A549 (cell line): ENCODE measurements around the gene IL12RB2. TPM values are rescaled to one million over a fixed set of nuclear protein-coding genes. Genes with fewer than 3 reads are reported as not detected.

ENCODE experiments used
- ATAC-seq, 2 experiments: fragments of 200-7000 bp in 1 of 2; fragments of >200 bp in 1 of 2; cut with Nextera tagmentation in 1 of 2; cut with Tn5 transposase in 1 of 2; 3 replicates each; pipeline versions ENCODE4 v1.8.0 to v1.9.1; 2018 to 2020; ENCODE audit warnings: mild to moderate bottlenecking in 1 of 2, moderate library complexity in 1 of 2
- CTCF ChIA-PET: fragments of 300-600 bp; sonication (Branson Sonifier 250); formaldehyde crosslinking; extraction: SDS; loops from one replicate; lab custom pipeline; 2021; ENCODE audit warnings: antibody characterized with exemption, inconsistent platforms; lab: Yijun Ruan, JAX
- POLR2A ChIA-PET: fragments of 350-600 bp; formaldehyde crosslinking; extraction: SDS; loops from one replicate; lab custom pipeline; 2021; ENCODE audit warnings: antibody characterized with exemption, inconsistent platforms; lab: Yijun Ruan, JAX
- DNase-seq, 2 experiments: peaks; one replicate each; pipeline versions ENCODE4 v3.0.0 to v3.0.0-alpha.2; 2011 to 2016; ENCODE audit warnings: low read depth in 1 of 2, low spot score in 1 of 2
- FAIRE-seq: peaks from 2 replicates; lab custom pipeline; 2011; peaks lifted over from hg19 to GRCh38; lab: Jason Lieb, UNC
- H3K27ac ChIP-seq, 2 experiments: fragments of >200 bp; sonication (Bioruptor Twin); formaldehyde crosslinking; 3 replicates each; pipeline ENCODE4 v1.5.1; 2016 to 2017
- H3K4me1 ChIP-seq: fragments of >200 bp; sonication (Bioruptor Twin); formaldehyde crosslinking; 3 replicates; pipeline ENCODE4 v1.6.1; 2016
- H3K4me2 ChIP-seq: fragments of >200 bp; sonication (Bioruptor Twin); formaldehyde crosslinking; 3 replicates; pipeline ENCODE4 v1.6.1; 2016
- H3K4me3 ChIP-seq: fragments of >200 bp; sonication (Bioruptor Twin); formaldehyde crosslinking; 3 replicates; pipeline ENCODE4 v1.5.1; 2016
- H3K9me3 ChIP-seq: fragments of >200 bp; sonication (Bioruptor Twin); formaldehyde crosslinking; 3 replicates; pipeline ENCODE4 v1.6.1; 2016
- ATOH8 ChIP-seq: fragments of 250-450 bp; sonication (Bioruptor Pico); IDR thresholded peaks from 2 replicates; pipeline ENCODE4 v1.5.0; 2020; ENCODE audit warnings: low read depth, mild to moderate bottlenecking, moderate library complexity
- CBX8 ChIP-seq: fragments of 200-600 bp; sonication (generic); IDR thresholded peaks from 2 replicates; pipeline ENCODE4 v1.6.1; 2016
- FOSB ChIP-seq: fragments of 250-450 bp; sonication (Bioruptor Pico); IDR thresholded peaks from 2 replicates; pipeline ENCODE4 v1.5.0; 2020; ENCODE audit warnings: mild to moderate bottlenecking, moderate library complexity
- FOSL2 ChIP-seq, 2 experiments: fragments of 450-650 bp in 1 of 2; fragments of >200 bp in 1 of 2; sonication (Bioruptor Twin) in 1 of 2; formaldehyde crosslinking; IDR thresholded peaks; 2 replicates each; pipeline versions ENCODE4 v1.5.0 to v1.6.1; 2016 to 2020; ENCODE audit warnings: mild to moderate bottlenecking in 1 of 2, moderate library complexity in 1 of 2
- HDAC2 ChIP-seq: fragments of 200-600 bp; sonication (generic); IDR thresholded peaks from 2 replicates; pipeline ENCODE4 v1.6.1; 2016
- HOXB13 ChIP-seq: fragments of 250-450 bp; sonication (Bioruptor Pico); IDR thresholded peaks from 2 replicates; pipeline ENCODE4 v1.5.0; 2020; ENCODE audit warnings: low read depth, mild to moderate bottlenecking, moderate library complexity
- HOXB5 ChIP-seq: fragments of 250-450 bp; sonication (Bioruptor Pico); IDR thresholded peaks from 2 replicates; pipeline ENCODE4 v1.5.0; 2020; ENCODE audit warnings: mild to moderate bottlenecking, moderate library complexity
- JUNB ChIP-seq: fragments of >200 bp; sonication (Bioruptor Twin); formaldehyde crosslinking; IDR thresholded peaks from 2 replicates; pipeline ENCODE4 v1.6.1; 2016
- KDM1A ChIP-seq: fragments of 200-600 bp; sonication (generic); IDR thresholded peaks from 2 replicates; pipeline ENCODE4 v1.6.1; 2016; ENCODE audit warnings: low read depth, mild to moderate bottlenecking
- KDM5A ChIP-seq: fragments of 200-600 bp; sonication (generic); IDR thresholded peaks from 2 replicates; pipeline ENCODE4 v1.6.1; 2016; ENCODE audit warnings: antibody characterized with exemption, mild to moderate bottlenecking
- MAX ChIP-seq: IDR thresholded peaks from 2 replicates; pipeline ENCODE4 v1.6.1; 2012
- MAZ ChIP-seq: fragments of 150-350 bp; IDR thresholded peaks from 2 replicates; pipeline ENCODE4 v1.6.1; 2014; ENCODE audit warnings: antibody characterized with exemption, low read depth, low read length, borderline replicate concordance
- MYC ChIP-seq: IDR thresholded peaks from 2 replicates; pipeline ENCODE4 v1.6.1; 2012; ENCODE audit warnings: mild to moderate bottlenecking, inconsistent platforms, low read length, improper control_type of control experiment, borderline replicate concordance
- PBX3 ChIP-seq: IDR thresholded peaks from 2 replicates; pipeline ENCODE4 v1.6.1; 2012
- RCOR1 ChIP-seq: fragments of 150-350 bp; IDR thresholded peaks from 2 replicates; pipeline ENCODE4 v1.6.1; 2014; ENCODE audit warnings: antibody characterized with exemption, low read length, low read depth
- RNF2 ChIP-seq: fragments of 200-600 bp; sonication (generic); IDR thresholded peaks from 2 replicates; pipeline ENCODE4 v1.6.1; 2016; ENCODE audit warnings: low read depth, mild to moderate bottlenecking, antibody characterized with exemption, moderate library complexity, borderline replicate concordance
- USF2 ChIP-seq: fragments of 450-650 bp; IDR thresholded peaks from 2 replicates; pipeline ENCODE4 v1.6.1; 2014; ENCODE audit warnings: antibody characterized with exemption
- ZC3H11A ChIP-seq: fragments of 450-650 bp; IDR thresholded peaks from 2 replicates; pipeline ENCODE4 v1.6.1; 2014; ENCODE audit warnings: antibody characterized with exemption, mild to moderate bottlenecking
- ZSCAN20 ChIP-seq: fragments of 250-450 bp; sonication (Bioruptor Pico); IDR thresholded peaks from 2 replicates; pipeline ENCODE4 v1.8.0; 2022; ENCODE audit warnings: mild to moderate bottlenecking, moderate library complexity
- WGBS: methylation state at CpG from one replicate; pipeline ENCODE4 v1.1.6; 2017; ENCODE audit errors: missing lambda C conversion rate; 5-methylcytosine and 5-hydroxymethylcytosine counted together
- polyA plus RNA-seq, 4 experiments: library from polyadenylated mRNA; depleted of rRNA in 3 of 4; stranded (reverse); fragments of >200 nt; fragmentation: RNase III in 1 of 4; extraction: RNeasy Plus Mini Kit Qiagen cat#74134 plus additional on column Dnase treatment in 1 of 4; gene quantifications; 2 replicates in 3 of 4; 3 replicates in 1 of 4; pipeline ENCODE4 v1.2.3, GENCODE V29; 2011 to 2017

IL12RB2 gene
- polyA plus RNA-seq, 2 of the 4 experiments (the other 2 are of a cell fraction) = not detected

- ATAC-seq (no peak), FAIRE-seq (no peak), DNase-seq (no peak)
- no peak for TF ChIP-seq USF2
- Histone ChIP-seq H3K27ac (no peak overlapping the region), H3K4me3 (no peak overlapping the region), H3K9me3 (no peaks in the 10 kb centered on the region), H3K4me2 (no peak overlapping the region), H3K4me1 (no peaks in the 10 kb centered on the region)
- WGBS = 38% methylated on average over 8 of the region's 8 CpGs
- ChIA-PET CTCF (no interaction called here), POLR2A (no interaction called here)
Measured at GRCh38 chr1:67285780-67286488, 21.7 kb upstream of the IL12RB2 start.

- Histone ChIP-seq H3K27ac (no peak overlapping the region), H3K4me2 (no peak overlapping the region), H3K4me1 (no peaks in the 10 kb centered on the region), H3K9me3 (no peaks in the 10 kb centered on the region), H3K4me3 (no peak overlapping the region)
- DNase-seq (no peak), FAIRE-seq (no peak), ATAC-seq (no peak)
- CTCF ChIA-PET = no interaction called here
- TF ChIP-seq HOXB13 (CRISPR knock-in tag) (no peak), MAZ (no peak), HOXB5 (no peak), JUNB (no peak), RCOR1 (no peak), HDAC2 (no peak), USF2 (no peak)
- WGBS = 14% methylated on average over 4 of the region's 4 CpGs
- POLR2A ChIA-PET = no interaction called here
Measured at GRCh38 chr1:67290236-67290635, 17.4 kb upstream of the IL12RB2 start.

GRCh38 chr1:67294836-67295617 lies 12.6 kb upstream of the IL12RB2 start:
- ChIA-PET CTCF (no interaction called here), POLR2A (no interaction called here)
- no peak for FAIRE-seq

GRCh38 chr1:67298762-67299161 lies 8.9 kb upstream of the IL12RB2 start:
- no peak overlapping the region for H3K4me2 ChIP-seq
- ATAC-seq = peak in 1 of 2 experiments; percentile 62; a peak in 1 of 6 replicates
- no peak for DNase-seq
- FAIRE-seq = no peak
- no peaks in the 10 kb centered on the region for H3K9me3 ChIP-seq
- TF ChIP-seq MAX (no peak), FOSB (CRISPR knock-in tag) (no peak), ATOH8 (CRISPR knock-in tag) (no peak), ZC3H11A (no peak), KDM5A (no peak), PBX3 (no peak), MAZ (no peak), ZSCAN20 (CRISPR knock-in tag) (no peak), CBX8 (no peak), RCOR1 (no peak), MYC (no peak), RNF2 (no peak)
- H3K4me3 ChIP-seq = no peak overlapping the region
- WGBS = 7% methylated on average over 2 of the region's 2 CpGs
- CTCF ChIA-PET = interaction anchor here (0.6 kb wide), 1 partner anchor 89 kb away, joined by 4 read pairs; no protein-coding TSS in a partner anchor
- POLR2A ChIA-PET = no interaction called here
- no peak overlapping the region for H3K27ac ChIP-seq
- no peaks in the 10 kb centered on the region for H3K4me1 ChIP-seq

More at GRCh38 chr1:67294836-67295617, 12.6 kb upstream of the IL12RB2 start:
- Histone ChIP-seq H3K9me3 (no peaks in the 10 kb centered on the region), H3K4me1 (no peaks in the 10 kb centered on the region), H3K27ac (no peak overlapping the region), H3K4me2 (no peak overlapping the region), H3K4me3 (no peak overlapping the region)
- TF ChIP-seq KDM1A (no peak), PBX3 (no peak), FOSL2 (IDR thresholded peaks at IDR 0.05) (no peak), FOSL2 (CRISPR knock-in tag; IDR thresholded peaks at IDR 0.05) (no peak), HDAC2 (no peak)
- DNase-seq (no peak), ATAC-seq (no peak)
- 23% methylated on average over 9 of the region's 9 CpGs for WGBS
